ENCODE measurements around the gene DPP3.

DNA sequence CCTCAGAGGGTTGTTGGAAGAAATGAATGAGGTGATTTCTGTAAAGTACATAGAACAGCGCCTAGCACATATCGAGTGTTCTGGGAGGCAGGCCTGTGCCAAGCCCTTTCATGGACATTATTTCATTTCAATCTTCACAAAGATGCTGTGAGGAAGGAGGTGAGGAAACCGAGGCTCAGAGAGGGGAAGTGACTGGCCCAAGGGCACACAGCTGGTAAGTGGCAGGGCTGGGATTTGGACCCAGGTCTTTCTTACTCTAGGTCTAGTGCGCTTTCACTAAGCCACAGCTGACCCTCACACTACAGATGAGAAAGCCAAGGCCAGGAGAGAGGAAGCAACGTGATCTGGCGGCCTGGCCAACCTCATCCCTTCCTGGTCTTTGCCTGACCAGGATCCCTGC, 11.5 kb upstream of the DPP3 start:
- TF ChIP-seq, protein P1, sequence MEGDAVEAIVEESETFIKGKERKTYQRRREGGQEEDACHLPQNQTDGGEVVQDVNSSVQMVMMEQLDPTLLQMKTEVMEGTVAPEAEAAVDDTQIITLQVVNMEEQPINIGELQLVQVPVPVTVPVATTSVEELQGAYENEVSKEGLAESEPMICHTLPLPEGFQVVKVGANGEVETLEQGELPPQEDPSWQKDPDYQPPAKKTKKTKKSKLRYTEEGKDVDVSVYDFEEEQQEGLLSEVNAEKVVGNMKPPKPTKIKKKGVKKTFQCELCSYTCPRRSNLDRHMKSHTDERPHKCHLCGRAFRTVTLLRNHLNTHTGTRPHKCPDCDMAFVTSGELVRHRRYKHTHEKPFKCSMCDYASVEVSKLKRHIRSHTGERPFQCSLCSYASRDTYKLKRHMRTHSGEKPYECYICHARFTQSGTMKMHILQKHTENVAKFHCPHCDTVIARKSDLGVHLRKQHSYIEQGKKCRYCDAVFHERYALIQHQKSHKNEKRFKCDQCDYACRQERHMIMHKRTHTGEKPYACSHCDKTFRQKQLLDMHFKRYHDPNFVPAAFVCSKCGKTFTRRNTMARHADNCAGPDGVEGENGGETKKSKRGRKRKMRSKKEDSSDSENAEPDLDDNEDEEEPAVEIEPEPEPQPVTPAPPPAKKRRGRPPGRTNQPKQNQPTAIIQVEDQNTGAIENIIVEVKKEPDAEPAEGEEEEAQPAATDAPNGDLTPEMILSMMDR (IDR thresholded peaks at IDR 0.05) = no peak
- TF ChIP-seq TCF7L2 (IDR thresholded peaks at IDR 0.05; ENCODE audit: low read depth, low read length) (no peak), POLR2AphosphoS5 (IDR thresholded peaks at IDR 0.05; ENCODE audit: low read depth, low read length) (no peak)
- TF ChIP-seq, protein P2, sequence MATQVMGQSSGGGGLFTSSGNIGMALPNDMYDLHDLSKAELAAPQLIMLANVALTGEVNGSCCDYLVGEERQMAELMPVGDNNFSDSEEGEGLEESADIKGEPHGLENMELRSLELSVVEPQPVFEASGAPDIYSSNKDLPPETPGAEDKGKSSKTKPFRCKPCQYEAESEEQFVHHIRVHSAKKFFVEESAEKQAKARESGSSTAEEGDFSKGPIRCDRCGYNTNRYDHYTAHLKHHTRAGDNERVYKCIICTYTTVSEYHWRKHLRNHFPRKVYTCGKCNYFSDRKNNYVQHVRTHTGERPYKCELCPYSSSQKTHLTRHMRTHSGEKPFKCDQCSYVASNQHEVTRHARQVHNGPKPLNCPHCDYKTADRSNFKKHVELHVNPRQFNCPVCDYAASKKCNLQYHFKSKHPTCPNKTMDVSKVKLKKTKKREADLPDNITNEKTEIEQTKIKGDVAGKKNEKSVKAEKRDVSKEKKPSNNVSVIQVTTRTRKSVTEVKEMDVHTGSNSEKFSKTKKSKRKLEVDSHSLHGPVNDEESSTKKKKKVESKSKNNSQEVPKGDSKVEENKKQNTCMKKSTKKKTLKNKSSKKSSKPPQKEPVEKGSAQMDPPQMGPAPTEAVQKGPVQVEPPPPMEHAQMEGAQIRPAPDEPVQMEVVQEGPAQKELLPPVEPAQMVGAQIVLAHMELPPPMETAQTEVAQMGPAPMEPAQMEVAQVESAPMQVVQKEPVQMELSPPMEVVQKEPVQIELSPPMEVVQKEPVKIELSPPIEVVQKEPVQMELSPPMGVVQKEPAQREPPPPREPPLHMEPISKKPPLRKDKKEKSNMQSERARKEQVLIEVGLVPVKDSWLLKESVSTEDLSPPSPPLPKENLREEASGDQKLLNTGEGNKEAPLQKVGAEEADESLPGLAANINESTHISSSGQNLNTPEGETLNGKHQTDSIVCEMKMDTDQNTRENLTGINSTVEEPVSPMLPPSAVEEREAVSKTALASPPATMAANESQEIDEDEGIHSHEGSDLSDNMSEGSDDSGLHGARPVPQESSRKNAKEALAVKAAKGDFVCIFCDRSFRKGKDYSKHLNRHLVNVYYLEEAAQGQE (IDR thresholded peaks at IDR 0.05; ENCODE audit: insufficient read depth in 1 of 2, low read depth in 2 of 2, low read length in 1 of 2) = no peak

All from Panc1 (cell line).